DMS 273 (cell line): ENCODE results near the gene GLCCI1.
A peak's percentile ranks its signal among the peaks of the same experiment; 100 is the strongest.
"Not testable (repeated sequence)": the region's sequence is repeated elsewhere in the genome, so short reads cannot be mapped to it uniquely, and the experiment has no call there.

Experiments
- DNase-seq: peaks from one replicate; lab custom pipeline; 2025; ENCODE audit not compliant: unreplicated experiment; lab: John Stamatoyannopoulos, UW

The GLCCI1 gene

GRCh38 chr7:7988706-7989105 is 20.1 kb downstream of the GLCCI1 start:
- no peak for DNase-seq

DNA sequence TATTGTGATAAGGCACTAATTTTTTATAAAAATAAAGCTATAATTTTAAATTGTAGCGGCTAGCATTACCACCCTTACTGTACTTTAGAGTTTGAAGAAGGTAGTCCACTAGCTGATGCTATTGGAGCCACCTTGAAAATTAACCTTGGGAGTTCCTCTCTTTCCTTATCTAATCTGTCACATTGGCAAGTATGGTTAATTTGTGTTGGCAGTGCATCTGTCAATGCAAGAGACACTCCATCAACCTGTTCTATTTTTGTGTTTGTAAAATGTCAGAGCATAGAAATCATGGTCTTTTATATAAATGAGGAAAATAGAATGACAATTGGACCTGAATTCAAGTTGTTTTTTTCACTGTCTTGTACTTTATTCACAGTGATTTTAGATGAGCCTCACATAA is 20.5 kb downstream of the GLCCI1 start:
- DNase-seq: peak; percentile 30

- DNase-seq: no peak
Observed at GRCh38 chr7:7989616-7990440, 21.2 kb downstream of the GLCCI1 start.

GRCh38 chr7:7990441-7990761 is 21.8 kb downstream of the GLCCI1 start:
- DNase-seq: no peak

GRCh38 chr7:7992506-7992905 is 23.9 kb downstream of the GLCCI1 start:
- peak; percentile 50 for DNase-seq

- not testable (repeated sequence) for DNase-seq
Observed at GRCh38 chr7:7995348-7995747, 26.8 kb downstream of the GLCCI1 start.

DNA sequence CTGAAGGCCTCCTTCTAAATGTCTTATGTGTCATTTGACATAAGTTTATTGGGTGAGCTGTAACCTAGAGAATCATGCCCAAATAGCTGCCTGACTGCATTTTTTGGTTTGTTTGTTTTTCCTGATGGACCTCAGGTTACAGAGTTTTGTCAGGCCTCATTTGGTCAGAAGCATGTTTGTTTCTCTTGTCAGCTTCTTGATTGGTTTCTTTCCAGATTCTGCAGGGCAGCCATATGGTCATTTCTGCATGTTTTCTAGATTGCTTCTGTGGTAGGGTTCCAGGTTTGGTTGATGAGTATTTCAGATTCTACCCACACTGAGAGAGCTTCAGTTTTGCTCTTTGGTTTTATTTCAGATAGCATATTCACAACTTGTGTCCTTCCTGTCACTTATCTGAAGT is 28.0 kb downstream of the GLCCI1 start:
- peak; percentile 81 for DNase-seq

DNA sequence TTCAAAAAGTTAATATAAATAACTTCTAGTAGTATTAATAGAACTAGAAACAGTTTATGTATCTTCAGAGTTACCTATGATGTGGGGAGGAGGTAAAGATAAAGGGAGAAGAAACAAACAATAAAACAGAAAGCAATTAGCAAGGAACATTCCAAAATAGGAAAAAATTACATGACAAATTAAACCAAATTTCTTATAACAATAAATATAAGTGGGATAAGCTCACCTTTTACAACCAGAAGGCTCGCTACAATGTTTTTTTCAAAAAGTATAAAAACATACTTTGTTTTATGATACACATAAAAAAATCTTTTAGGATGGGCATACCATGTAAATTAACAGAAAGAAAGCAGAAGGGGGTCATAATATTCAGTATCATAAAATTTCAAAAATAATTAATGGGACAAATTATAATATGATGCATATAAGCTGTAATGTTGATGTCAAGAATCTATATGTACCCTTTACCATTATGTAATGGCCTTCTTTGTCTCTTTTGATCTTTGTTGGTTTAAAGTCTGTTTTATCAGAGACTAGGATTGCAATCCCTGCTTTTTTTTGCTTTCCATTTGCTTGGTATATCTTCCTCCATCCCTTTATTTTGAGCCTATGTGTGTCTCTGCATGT is 31.8 kb downstream of the GLCCI1 start:
- no peak for DNase-seq

GRCh38 chr7:8003077-8003476 is 34.5 kb downstream of the GLCCI1 start:
- no peak for DNase-seq

- no peak for DNase-seq
Observed at GRCh38 chr7:8005279-8005678, 36.7 kb downstream of the GLCCI1 start.

DNA sequence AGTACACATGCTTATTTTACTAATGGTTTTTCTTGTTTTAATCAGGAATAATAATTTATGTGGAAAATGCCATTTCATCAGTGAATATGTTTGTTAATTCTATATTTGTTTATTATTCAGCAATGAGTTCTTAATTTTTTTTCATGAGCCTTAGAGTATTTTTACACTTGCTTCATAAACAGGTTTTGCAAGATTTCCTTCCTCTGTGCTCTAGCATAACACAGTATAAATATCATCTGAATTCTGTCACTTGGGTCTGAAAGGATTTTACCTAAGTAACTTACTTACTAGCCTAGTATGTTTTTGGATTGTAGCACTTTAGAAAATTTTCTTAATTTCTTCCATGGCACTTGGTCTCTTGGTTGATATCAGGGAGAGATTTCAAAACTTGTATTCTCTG is 45.8 kb downstream of the GLCCI1 start:
- no peak for DNase-seq

DNA sequence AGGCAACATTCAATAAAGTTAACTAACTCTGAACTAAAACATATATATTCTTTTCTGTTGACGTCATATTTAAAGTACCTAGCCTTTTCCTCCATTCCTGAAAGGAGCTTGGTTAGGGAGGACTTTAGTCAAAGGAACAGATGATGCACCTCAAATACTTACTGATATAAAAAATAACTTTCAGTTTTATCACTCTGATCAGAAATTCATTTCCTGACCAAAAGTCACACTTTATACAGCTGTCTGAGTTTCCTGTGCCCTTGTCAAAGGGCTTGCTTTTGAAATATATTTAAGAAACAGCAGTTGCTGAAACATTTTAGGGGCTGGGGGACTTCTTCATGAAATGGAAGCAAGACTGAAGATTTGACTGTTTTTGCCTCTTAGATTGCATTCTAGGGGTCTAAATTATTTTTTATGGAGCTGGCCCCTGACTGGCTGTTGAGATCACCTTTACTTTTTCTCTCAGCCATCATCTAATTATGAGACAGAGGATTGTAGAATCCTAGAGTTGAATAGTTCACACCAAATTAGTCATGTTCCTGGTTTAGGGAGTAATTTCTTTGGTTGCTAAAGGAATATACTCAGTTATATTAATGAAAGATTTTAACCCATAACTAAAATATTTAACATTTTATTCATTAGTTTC is 46.6 kb downstream of the GLCCI1 start:
- DNase-seq: no peak

DNA sequence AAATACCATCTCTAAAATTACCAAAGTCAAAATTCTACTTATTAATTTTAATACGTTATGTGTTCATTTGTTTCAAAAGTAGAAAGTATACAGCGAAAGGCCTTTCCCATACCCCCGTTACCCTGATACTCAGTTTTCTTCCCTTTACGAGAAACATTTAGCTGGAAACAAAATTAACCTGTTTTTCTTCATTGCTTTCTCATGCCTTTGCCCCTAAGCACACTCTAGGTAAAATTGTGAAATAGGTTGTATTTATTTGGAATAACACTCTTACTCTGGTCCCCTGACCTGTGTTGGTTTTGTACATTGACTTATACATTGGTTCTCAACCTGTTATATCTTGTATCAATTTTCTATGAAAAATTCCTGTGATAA is 47.1 kb downstream of the GLCCI1 start:
- no peak for DNase-seq

DNA sequence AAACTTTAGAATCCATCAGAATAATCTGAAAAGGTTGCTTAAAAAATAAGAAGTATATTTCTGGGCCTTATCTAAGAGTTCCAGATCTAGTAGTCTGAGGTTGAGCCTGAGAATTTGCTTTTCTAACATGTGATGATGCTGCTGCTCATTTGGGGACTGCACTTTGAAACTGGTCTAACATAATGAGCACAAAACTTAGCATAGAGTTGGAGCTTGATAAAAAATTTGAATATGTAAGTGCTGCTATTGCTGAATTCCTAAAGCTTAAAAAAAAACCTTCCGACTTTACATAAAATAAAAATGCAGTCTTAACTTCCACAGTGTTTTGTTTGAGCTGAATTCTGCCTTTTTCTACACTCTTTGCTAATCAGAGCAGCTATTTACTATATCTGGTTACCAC is 48.8 kb downstream of the GLCCI1 start:
- DNase-seq: no peak

- DNase-seq: no peak
Observed at GRCh38 chr7:8018961-8019360, 50.4 kb downstream of the GLCCI1 start.

DNA sequence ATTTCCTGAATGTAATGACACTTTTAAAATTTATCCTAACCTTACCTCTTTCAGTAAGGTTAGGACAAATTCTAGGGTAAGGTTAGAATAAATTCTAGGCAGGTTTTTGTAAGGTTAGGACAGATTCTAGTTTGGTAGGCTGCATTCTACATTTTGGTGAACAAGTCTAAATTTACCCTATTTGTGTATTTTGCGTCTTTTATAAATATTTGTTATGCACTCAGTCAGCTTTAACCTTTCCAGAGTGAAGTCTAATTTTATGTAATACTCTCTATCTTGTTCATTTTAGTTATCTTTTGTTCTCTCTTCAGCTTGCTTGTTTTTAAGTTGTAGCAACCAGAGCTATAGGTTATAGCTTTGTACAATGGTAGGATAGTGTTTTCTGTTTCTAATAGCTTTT is 54.0 kb downstream of the GLCCI1 start:
- DNase-seq: no peak

GRCh38 chr7:8035192-8035591 is 66.6 kb downstream of the GLCCI1 start:
- DNase-seq: peak; percentile 32

GRCh38 chr7:8035647-8036518 is 67.3 kb downstream of the GLCCI1 start:
- DNase-seq: peak; percentile 69

GRCh38 chr7:8037151-8037550 is 68.6 kb downstream of the GLCCI1 start:
- no peak for DNase-seq

DNA sequence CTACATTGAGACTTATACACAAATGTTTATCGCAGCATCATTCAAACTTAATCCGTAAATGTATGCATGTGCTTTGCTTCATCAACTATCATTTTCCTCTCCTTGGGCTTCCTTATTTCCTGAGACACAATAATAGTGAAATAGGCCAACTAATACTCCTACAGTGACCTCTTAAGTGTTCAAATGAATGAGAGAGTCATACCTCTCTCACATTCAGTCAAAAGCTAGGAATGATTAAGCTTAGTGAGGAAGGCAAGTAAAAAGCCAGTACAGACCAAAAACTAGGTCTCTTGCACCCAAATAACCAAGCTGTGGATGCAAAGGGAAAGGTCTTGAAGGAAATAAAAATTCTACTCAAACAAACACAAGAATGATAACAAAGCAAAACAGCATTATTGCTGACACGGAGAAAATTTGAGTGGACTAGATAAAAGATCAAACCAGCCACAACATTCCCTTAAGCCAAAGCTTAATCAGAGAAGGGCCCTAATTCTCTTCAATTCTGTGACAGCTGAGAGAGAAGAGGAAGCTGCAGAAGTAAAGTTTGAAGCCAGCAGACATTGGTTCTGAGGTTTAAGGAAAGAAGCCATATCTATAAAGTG is 72.3 kb downstream of the GLCCI1 start:
- no peak for DNase-seq
